ENCODE data around the gene TOMM40. TPM values are rescaled to one million over a fixed set of nuclear protein-coding genes. Genes with fewer than 3 reads are reported as not detected.

TOMM40 gene
- total and polyA plus RNA-seq, 2 of the 13 experiments (the other 11 are each of a cell fraction or from before 2014, with no cell fraction given): 72.0 to 110 TPM

DNA sequence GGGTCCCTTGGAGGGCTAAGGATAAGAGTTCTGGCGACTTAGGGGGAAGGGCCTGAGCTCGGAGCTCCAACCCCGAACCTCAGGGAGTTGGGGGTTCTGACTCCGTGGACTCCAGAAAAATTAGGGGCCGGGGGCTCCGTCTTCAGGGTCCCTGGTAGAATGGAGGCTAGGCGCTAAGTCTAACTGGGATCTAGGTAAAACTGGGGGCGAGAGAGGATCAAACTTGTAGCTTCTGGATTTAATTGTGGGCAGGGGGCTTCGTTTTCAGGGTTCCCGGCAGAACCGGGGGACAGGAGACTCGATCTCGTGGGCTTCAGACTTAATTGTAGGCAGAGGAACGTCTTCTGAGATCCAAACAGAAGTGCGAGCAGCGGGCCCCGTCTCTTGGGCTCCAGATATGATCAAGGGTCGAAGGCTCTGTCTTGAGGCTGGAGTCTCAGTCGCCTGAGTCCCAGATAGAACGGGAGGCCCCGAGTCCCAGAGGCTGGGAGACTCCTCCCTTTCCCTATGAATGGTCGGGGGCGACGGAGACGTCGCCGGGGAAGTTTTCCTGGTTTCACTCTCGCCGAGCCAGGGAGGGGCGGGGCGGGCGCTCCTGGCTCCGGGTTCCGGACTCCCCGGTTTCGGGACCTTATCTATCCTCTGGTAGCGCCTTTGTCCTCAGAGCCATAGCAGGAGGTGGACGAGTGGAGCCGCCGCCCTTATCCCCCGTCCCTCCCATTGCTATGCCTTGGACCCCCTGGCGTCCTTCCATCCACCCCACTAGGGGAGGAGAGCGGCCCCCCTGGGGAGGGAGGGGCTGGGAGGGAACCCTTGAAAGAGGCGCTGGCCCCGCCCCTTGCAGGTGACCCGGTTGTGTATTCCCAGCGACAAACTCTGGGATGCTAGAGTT lies 43.7 kb upstream of the TOMM40 start (continued):
- TF ChIP-seq, protein P1, sequence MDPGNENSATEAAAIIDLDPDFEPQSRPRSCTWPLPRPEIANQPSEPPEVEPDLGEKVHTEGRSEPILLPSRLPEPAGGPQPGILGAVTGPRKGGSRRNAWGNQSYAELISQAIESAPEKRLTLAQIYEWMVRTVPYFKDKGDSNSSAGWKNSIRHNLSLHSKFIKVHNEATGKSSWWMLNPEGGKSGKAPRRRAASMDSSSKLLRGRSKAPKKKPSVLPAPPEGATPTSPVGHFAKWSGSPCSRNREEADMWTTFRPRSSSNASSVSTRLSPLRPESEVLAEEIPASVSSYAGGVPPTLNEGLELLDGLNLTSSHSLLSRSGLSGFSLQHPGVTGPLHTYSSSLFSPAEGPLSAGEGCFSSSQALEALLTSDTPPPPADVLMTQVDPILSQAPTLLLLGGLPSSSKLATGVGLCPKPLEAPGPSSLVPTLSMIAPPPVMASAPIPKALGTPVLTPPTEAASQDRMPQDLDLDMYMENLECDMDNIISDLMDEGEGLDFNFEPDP (CRISPR knock-in tag; conservative IDR thresholded peaks at IDR 0.05): 0 out of 2 replicates have a peak, but pooled peaks have one; percentile 86
- TF ChIP-seq, protein P2, sequence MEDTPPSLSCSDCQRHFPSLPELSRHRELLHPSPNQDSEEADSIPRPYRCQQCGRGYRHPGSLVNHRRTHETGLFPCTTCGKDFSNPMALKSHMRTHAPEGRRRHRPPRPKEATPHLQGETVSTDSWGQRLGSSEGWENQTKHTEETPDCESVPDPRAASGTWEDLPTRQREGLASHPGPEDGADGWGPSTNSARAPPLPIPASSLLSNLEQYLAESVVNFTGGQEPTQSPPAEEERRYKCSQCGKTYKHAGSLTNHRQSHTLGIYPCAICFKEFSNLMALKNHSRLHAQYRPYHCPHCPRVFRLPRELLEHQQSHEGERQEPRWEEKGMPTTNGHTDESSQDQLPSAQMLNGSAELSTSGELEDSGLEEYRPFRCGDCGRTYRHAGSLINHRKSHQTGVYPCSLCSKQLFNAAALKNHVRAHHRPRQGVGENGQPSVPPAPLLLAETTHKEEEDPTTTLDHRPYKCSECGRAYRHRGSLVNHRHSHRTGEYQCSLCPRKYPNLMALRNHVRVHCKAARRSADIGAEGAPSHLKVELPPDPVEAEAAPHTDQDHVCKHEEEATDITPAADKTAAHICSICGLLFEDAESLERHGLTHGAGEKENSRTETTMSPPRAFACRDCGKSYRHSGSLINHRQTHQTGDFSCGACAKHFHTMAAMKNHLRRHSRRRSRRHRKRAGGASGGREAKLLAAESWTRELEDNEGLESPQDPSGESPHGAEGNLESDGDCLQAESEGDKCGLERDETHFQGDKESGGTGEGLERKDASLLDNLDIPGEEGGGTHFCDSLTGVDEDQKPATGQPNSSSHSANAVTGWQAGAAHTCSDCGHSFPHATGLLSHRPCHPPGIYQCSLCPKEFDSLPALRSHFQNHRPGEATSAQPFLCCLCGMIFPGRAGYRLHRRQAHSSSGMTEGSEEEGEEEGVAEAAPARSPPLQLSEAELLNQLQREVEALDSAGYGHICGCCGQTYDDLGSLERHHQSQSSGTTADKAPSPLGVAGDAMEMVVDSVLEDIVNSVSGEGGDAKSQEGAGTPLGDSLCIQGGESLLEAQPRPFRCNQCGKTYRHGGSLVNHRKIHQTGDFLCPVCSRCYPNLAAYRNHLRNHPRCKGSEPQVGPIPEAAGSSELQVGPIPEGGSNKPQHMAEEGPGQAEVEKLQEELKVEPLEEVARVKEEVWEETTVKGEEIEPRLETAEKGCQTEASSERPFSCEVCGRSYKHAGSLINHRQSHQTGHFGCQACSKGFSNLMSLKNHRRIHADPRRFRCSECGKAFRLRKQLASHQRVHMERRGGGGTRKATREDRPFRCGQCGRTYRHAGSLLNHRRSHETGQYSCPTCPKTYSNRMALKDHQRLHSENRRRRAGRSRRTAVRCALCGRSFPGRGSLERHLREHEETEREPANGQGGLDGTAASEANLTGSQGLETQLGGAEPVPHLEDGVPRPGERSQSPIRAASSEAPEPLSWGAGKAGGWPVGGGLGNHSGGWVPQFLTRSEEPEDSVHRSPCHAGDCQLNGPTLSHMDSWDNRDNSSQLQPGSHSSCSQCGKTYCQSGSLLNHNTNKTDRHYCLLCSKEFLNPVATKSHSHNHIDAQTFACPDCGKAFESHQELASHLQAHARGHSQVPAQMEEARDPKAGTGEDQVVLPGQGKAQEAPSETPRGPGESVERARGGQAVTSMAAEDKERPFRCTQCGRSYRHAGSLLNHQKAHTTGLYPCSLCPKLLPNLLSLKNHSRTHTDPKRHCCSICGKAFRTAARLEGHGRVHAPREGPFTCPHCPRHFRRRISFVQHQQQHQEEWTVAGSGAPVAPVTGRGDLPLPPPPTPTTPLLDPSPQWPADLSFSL (CRISPR knock-in tag; IDR thresholded peaks at IDR 0.05): no peak
- TF ChIP-seq MLX (CRISPR knock-in tag; IDR thresholded peaks at IDR 0.05) (no peak), ZNF577 (CRISPR knock-in tag; IDR thresholded peaks at IDR 0.05; ENCODE audit: borderline replicate concordance, low read depth) (no peak), SP4 (CRISPR knock-in tag; IDR thresholded peaks at IDR 0.05) (peak; percentile 49; the same call in 1 of the 2 replicates), NFKB2 (CRISPR knock-in tag; IDR thresholded peaks at IDR 0.05; ENCODE audit: borderline replicate concordance) (no peak), ZNF777 (CRISPR knock-in tag; IDR thresholded peaks at IDR 0.05) (no peak), MAFK (conservative IDR thresholded peaks at IDR 0.05 in 1 of 2, IDR thresholded peaks at IDR 0.05 in 1 of 2; ENCODE audit: low read length in 2 of 2) (no peak), FOXM1 (CRISPR knock-in tag; IDR thresholded peaks at IDR 0.05) (no peak), SALL1 (CRISPR knock-in tag; IDR thresholded peaks at IDR 0.05) (0 out of 2 replicates have a peak, but pooled peaks have one; percentile 6), ZNF251 (CRISPR knock-in tag; IDR thresholded peaks at IDR 0.05) (no peak), ZNF839 (CRISPR knock-in tag; IDR thresholded peaks at IDR 0.05; ENCODE audit: borderline replicate concordance) (no peak), E2F2 (CRISPR knock-in tag; IDR thresholded peaks at IDR 0.05; ENCODE audit: borderline replicate concordance) (no peak), POLR2G (IDR thresholded peaks at IDR 0.05; ENCODE audit: low read depth, low read length) (peak; percentile 56), RXRA (CRISPR knock-in tag; IDR thresholded peaks at IDR 0.05) (peak; percentile 26), FOXO1 (CRISPR knock-in tag; IDR thresholded peaks at IDR 0.05) (no peak), ATF7 (IDR thresholded peaks at IDR 0.05) (no peak), ATF7 (CRISPR knock-in tag; IDR thresholded peaks at IDR 0.05) (no peak), ZFP82 (CRISPR knock-in tag; IDR thresholded peaks at IDR 0.05; ENCODE audit: borderline replicate concordance) (0 out of 2 replicates have a peak, but pooled peaks have one; percentile 21), ARNTL (CRISPR knock-in tag; IDR thresholded peaks at IDR 0.05) (no peak)

Measured in HepG2 (cell line).